Peyer's patch (tissue), 4 donors: ENCODE measurements around the gene GSTM2. TPM values are rescaled to one million over a fixed set of nuclear protein-coding genes. Genes with fewer than 3 reads are reported as not detected.
A peak's percentile ranks its signal among the peaks of the same experiment; 100 is the strongest.

Experiments used
- DNase-seq, 3 donors: peaks; one replicate each; pipeline ENCODE4 v3.0.0-alpha.2; 2017 to 2019
- H3K27ac ChIP-seq, 4 donors: fragments of 200-600 bp; sonication (generic); one replicate each; pipeline ENCODE4 v1.5.1; 2016 to 2019
- H3K27me3 ChIP-seq, 2 donors: fragments of 200-600 bp; sonication (generic); one replicate each; pipeline ENCODE4 v1.5.1; 2019
- H3K36me3 ChIP-seq, 3 donors: fragments of 200-600 bp; sonication (generic); one replicate each; pipeline ENCODE4 v1.5.1; 2016 to 2019
- H3K4me1 ChIP-seq, 4 donors: fragments of 200-600 bp; sonication (generic); one replicate each; pipeline ENCODE4 v1.5.1; 2016 to 2019
- H3K4me3 ChIP-seq, 4 donors: fragments of 200-600 bp; sonication (generic); 1 replicate in 3 of 4; 2 replicates in 1 of 4; pipeline ENCODE4 v1.5.1; 2016 to 2019; ENCODE audit warnings: mild to moderate bottlenecking in 1 of 4
- H3K9me3 ChIP-seq, 4 donors: fragments of 200-600 bp; sonication (generic); one replicate each; pipeline ENCODE4 v1.5.1; 2016 to 2019; ENCODE audit warnings: mild to moderate bottlenecking in 1 of 4
- CTCF ChIP-seq, 6 experiments: fragments of 450-650 bp in 4 of 6; fragments of 200-600 bp in 2 of 6; sonication (generic) in 1 of 6; IDR thresholded peaks; one replicate each; pipeline ENCODE4 v1.5.1; 2017 to 2019; ENCODE audit warnings: antibody characterized with exemption in 6 of 6, mild to moderate bottlenecking in 3 of 6, moderate library complexity in 1 of 6
- POLR2A ChIP-seq, 2 donors: fragments of 450-650 bp; IDR thresholded peaks; one replicate each; pipeline ENCODE4 v1.5.1; 2017; ENCODE audit warnings: antibody characterized with exemption in 2 of 2, mild to moderate bottlenecking in 2 of 2, moderate library complexity in 2 of 2
- total RNA-seq, 4 donors: library from RNA; depleted of rRNA; stranded (reverse); fragments of >200 nt; gene quantifications; one replicate each; pipeline ENCODE4 v1.1.0, GENCODE V29; 2016

GSTM2 gene
- total RNA-seq, 4 donors from 2014 or later: 38.5 to 242 (median 116) TPM

- H3K27ac ChIP-seq: no peak overlapping the region
- peaks cover 0 to 55% (median 0%) of the 10 kb centered on the region in 3 donors for H3K36me3 ChIP-seq
These were observed 36.9 kb upstream of the GSTM2 start for GRCh38 chr1:109630898-109631512.

GRCh38 chr1:109631513-109632505 lies 36.0 kb upstream of the GSTM2 start:
- DNase-seq: no peak
- H3K27ac ChIP-seq: no peak overlapping the region

More at GRCh38 chr1:109630898-109631512, 36.9 kb upstream of the GSTM2 start:
- Histone ChIP-seq H3K27me3 (no peaks in the 10 kb centered on the region), H3K9me3 (no peaks in the 10 kb centered on the region), H3K4me3 (no peak overlapping the region), H3K4me1 (peaks cover 0 to 22% (median 3%) of the 10 kb centered on the region in 4 donors)
- no peak for DNase-seq
- TF ChIP-seq CTCF (IDR thresholded peaks at IDR 0.05) (no peak), POLR2A (IDR thresholded peaks at IDR 0.05) (no peak)

GRCh38 chr1:109632671-109633346 lies 35.0 kb upstream of the GSTM2 start:
- H3K27ac ChIP-seq: peak overlapping the region in 1 of 4 donors; percentile 25
- H3K27me3 ChIP-seq: no peaks in the 10 kb centered on the region
- DNase-seq: peak in 2 of 3 donors; percentile 49 to 54
- H3K36me3 ChIP-seq: peaks cover 0 to 37% (median 0%) of the 10 kb centered on the region in 3 donors
- H3K9me3 ChIP-seq: no peaks in the 10 kb centered on the region
- no peak overlapping the region for H3K4me3 ChIP-seq
- TF ChIP-seq CTCF (IDR thresholded peaks at IDR 0.05) (no peak), POLR2A (IDR thresholded peaks at IDR 0.05) (no peak)
- H3K4me1 ChIP-seq: peaks cover 0 to 33% (median 5%) of the 10 kb centered on the region in 4 donors

More at GRCh38 chr1:109631513-109632505, 36.0 kb upstream of the GSTM2 start:
- H3K4me1 ChIP-seq: peaks cover 0 to 30% (median 5%) of the 10 kb centered on the region in 4 donors
- TF ChIP-seq POLR2A (IDR thresholded peaks at IDR 0.05): no peak
- no peak for TF ChIP-seq CTCF (IDR thresholded peaks at IDR 0.05)
- peaks cover 0 to 47% (median 0%) of the 10 kb centered on the region in 3 donors for H3K36me3 ChIP-seq
- no peaks in the 10 kb centered on the region for H3K27me3 ChIP-seq
- H3K9me3 ChIP-seq: no peaks in the 10 kb centered on the region
- H3K4me3 ChIP-seq: no peak overlapping the region

GRCh38 chr1:109634292-109634691 lies 33.6 kb upstream of the GSTM2 start:
- no peaks in the 10 kb centered on the region for H3K27me3 ChIP-seq
- H3K4me3 ChIP-seq: no peak overlapping the region
- peaks cover 0 to 33% (median 5%) of the 10 kb centered on the region in 4 donors for H3K4me1 ChIP-seq
- peaks cover 0 to 22% (median 0%) of the 10 kb centered on the region in 3 donors for H3K36me3 ChIP-seq
- TF ChIP-seq CTCF (IDR thresholded peaks at IDR 0.05) (no peak), POLR2A (IDR thresholded peaks at IDR 0.05) (no peak)
- DNase-seq: no peak
- H3K27ac ChIP-seq: peak overlapping the region in 1 of 4 donors; percentile 19
- H3K9me3 ChIP-seq: no peaks in the 10 kb centered on the region
